Measurements from ENCODE around the gene CELF4.

DNA sequence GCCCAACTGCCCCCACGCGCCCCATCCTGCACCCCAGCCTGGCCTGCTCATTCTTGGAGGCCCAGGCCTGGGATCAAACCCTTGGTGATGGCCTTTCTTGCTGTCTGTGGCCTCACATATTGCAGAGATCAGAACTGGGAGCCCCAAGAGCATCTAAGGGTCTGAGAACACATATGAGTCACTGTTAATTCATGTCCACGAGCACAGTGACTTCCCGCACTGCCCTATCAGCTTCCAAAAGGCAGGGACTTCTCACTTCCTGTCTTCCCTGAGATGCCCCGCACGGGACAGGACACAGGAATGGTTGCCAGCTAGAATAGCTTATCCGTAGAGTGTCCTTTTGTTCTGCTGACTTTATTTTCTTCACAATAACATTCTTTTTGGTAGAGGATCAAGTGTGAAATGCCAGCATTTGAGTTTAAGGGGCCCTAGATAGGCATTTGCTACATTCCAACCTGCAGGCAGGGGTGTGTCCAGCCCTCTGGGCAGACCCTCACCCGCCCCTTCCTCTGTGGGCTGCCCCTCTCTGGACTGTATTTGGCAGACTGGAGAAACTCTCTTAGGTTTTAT lies 21.1 kb upstream of the CELF4 start:
- TF ChIP-seq, protein P1, sequence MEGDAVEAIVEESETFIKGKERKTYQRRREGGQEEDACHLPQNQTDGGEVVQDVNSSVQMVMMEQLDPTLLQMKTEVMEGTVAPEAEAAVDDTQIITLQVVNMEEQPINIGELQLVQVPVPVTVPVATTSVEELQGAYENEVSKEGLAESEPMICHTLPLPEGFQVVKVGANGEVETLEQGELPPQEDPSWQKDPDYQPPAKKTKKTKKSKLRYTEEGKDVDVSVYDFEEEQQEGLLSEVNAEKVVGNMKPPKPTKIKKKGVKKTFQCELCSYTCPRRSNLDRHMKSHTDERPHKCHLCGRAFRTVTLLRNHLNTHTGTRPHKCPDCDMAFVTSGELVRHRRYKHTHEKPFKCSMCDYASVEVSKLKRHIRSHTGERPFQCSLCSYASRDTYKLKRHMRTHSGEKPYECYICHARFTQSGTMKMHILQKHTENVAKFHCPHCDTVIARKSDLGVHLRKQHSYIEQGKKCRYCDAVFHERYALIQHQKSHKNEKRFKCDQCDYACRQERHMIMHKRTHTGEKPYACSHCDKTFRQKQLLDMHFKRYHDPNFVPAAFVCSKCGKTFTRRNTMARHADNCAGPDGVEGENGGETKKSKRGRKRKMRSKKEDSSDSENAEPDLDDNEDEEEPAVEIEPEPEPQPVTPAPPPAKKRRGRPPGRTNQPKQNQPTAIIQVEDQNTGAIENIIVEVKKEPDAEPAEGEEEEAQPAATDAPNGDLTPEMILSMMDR (IDR thresholded peaks at IDR 0.05): no peak
- TF ChIP-seq EP300 (IDR thresholded peaks at IDR 0.05): no peak
- TF ChIP-seq POLR2A (IDR thresholded peaks at IDR 0.05): no peak
